Activated B cell treated with CpG ODN at 0.5 μM for 24 hours (primary cell): Measurements from ENCODE around the gene KCNJ16. TPM values are rescaled to one million over a fixed set of nuclear protein-coding genes. Genes with fewer than 3 reads are reported as not detected.

Experiments used
- ATAC-seq: fragments of 200-7000 bp; cut with Tn5 transposase; one replicate; pipeline ENCODE4 v1.10.0; 2021; ENCODE audit warnings: low read depth, mild to moderate bottlenecking, moderate library complexity
- CTCF ChIA-PET: fragments of 350-600 bp; sonication (Branson Sonifier 250); formaldehyde crosslinking; loops from one replicate; lab custom pipeline; 2021; ENCODE audit warnings: antibody characterized with exemption; lab: Charles Lee
- POLR2A ChIA-PET: fragments of 350-600 bp; sonication (Branson Sonifier 250); formaldehyde crosslinking; loops from one replicate; lab custom pipeline; 2021; ENCODE audit warnings: antibody characterized with exemption; lab: Charles Lee
- DNase-seq: peaks from one replicate; pipeline ENCODE4 v3.0.0; 2022
- H3K27ac Mint-ChIP-seq: one replicate; pipeline ENCODE4 v1.8.0; 2020; ENCODE audit warnings: mixed read lengths
- H3K27me3 Mint-ChIP-seq: one replicate; pipeline ENCODE4 v1.8.0; 2021; ENCODE audit warnings: mixed read lengths
- H3K36me3 Mint-ChIP-seq: one replicate; pipeline ENCODE4 v1.8.0; 2021; ENCODE audit warnings: low read depth, mixed read lengths
- H3K4me1 Mint-ChIP-seq: one replicate; pipeline ENCODE4 v1.8.0; 2021; ENCODE audit warnings: mixed read lengths
- H3K4me3 Mint-ChIP-seq: one replicate; pipeline ENCODE4 v1.8.0; 2020; ENCODE audit warnings: mild to moderate bottlenecking, mixed read lengths
- H3K9me3 Mint-ChIP-seq: one replicate; pipeline ENCODE4 v1.8.0; 2020; ENCODE audit warnings: mixed read lengths
- CTCF ChIP-seq: fragments of 200-600 bp; IDR thresholded peaks from one replicate; pipeline ENCODE4 v1.8.0; 2022; ENCODE audit warnings: antibody characterized with exemption, mild to moderate bottlenecking
- intact Hi-C: fragments of 100-400 bp; cut with micrococcal nuclease; formaldehyde crosslinking; loops from one replicate; pipeline ENCODE4 v1.15.1; 2024
- total RNA-seq: library from RNA; stranded (reverse); gene quantifications from 2 replicates; pipeline ENCODE4 v1.2.3, GENCODE V29; 2022

The KCNJ16 gene
- total RNA-seq, 1 donor from 2014 or later, result not detected

DNA sequence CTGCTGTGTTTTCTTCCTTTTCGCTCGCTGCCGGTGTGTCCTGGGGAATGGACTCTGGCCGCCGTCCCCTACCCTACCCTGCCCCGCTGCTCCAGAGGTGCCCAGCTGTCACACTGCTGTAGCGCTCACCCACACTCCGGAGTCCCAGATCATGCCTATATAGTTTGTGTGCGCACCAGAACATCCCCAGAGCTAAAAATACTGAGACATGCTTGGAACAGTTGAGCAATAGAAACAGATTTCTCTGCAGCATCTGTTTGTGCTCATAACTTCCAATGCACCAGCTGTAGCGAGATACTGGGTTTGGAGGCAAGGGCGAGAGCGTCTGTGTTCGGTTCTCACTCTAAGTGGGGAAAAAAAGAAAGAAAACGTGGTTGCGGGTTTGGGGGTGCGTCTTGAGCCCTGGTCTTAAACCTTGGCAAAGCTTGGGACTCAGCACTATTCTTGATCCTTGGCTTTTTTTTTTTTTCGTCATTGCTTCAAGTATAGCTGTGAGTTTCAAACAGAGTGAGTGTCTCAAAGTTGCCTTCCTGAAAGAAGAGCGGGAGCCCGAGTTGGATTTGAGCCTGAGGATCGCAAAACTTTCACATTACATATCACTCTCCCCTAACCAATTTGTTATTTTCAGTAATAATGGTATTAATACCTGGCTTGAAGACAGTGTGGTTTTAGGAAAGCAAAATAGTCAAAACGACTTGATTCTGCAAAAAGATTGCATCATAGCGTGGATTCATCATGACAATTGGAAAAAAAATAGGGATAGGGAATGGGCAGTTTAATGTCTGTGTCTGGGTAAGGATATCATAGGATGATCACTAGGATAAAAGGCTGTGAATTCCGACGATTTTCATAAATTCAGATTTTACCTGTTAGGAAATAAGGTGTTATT, 94.9 kb downstream of the KCNJ16 start:
- CTCF ChIA-PET, result no interaction called here
- POLR2A ChIA-PET, result interaction anchor here (0.5 kb wide), 1 partner anchor 225 kb away, joined by 3 read pairs; no protein-coding TSS in a partner anchor
- H3K27me3 Mint-ChIP-seq, result peaks cover 28% of the 10 kb centered on the region
- H3K27ac Mint-ChIP-seq, result no peak overlapping the region
- peak overlapping the region; percentile 64 for H3K4me3 Mint-ChIP-seq
- intact Hi-C loops, result no loop called here
- no peaks in the 10 kb centered on the region for H3K9me3 Mint-ChIP-seq
- peaks cover 19% of the 10 kb centered on the region for H3K4me1 Mint-ChIP-seq
- no peak for TF ChIP-seq CTCF
- no peak for DNase-seq
- H3K36me3 Mint-ChIP-seq, result no peaks in the 10 kb centered on the region
- ATAC-seq, result no peak

DNA sequence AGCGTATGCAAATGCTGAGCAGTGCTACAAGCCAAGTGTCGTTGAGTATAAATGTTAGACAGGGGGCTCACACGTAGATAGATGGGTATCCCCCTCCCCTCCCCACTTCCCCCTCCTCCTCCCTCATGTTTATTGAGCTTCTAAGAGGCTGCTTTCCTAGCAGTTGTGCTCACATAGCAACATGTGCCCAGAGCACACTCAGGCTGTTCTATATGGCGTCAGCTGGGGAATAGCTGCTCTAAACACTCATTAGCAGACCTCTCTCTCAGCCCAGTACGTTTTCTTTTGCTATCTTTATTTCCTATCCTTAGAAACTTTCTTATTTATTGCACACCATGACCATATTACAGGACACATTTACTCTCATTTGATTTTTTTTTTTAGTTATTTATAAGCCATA, 96.1 kb downstream of the KCNJ16 start:
- H3K4me1 Mint-ChIP-seq, result peaks cover 19% of the 10 kb centered on the region
- H3K4me3 Mint-ChIP-seq, result no peak overlapping the region
- intact Hi-C loops, result no loop called here
- ChIA-PET POLR2A (no interaction called here), CTCF (no interaction called here)
- TF ChIP-seq CTCF, result no peak
- H3K36me3 Mint-ChIP-seq, result no peaks in the 10 kb centered on the region
- DNase-seq (no peak), ATAC-seq (no peak)
- no peaks in the 10 kb centered on the region for H3K9me3 Mint-ChIP-seq
- H3K27me3 Mint-ChIP-seq, result peaks cover 28% of the 10 kb centered on the region
- H3K27ac Mint-ChIP-seq, result no peak overlapping the region

DNA sequence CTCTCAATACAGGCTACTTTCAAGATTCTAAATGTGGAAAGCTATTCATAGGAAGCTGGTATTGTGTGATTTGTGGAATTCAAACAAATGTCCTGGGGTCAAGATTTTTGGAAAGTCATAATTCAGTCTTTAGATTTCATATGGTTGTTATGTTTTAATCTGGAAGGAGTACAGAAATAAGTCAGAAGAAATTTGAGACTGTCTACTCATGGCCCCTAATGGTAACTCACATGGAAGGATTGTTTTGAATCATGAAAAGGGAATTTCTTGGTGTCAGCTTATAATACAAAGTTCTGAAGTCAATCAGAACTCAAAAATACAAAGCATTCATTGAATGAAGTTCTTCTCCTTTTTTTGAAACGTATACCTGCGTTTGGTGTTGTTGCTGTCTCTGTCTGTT, 97.4 kb downstream of the KCNJ16 start:
- DNase-seq (no peak), ATAC-seq (no peak)
- no peaks in the 10 kb centered on the region for H3K9me3 Mint-ChIP-seq
- ChIA-PET CTCF (no interaction called here), POLR2A (no interaction called here)
- H3K4me1 Mint-ChIP-seq, result peaks cover 19% of the 10 kb centered on the region
- no peak for TF ChIP-seq CTCF
- no peak overlapping the region for H3K4me3 Mint-ChIP-seq
- no peak overlapping the region for H3K27ac Mint-ChIP-seq
- H3K36me3 Mint-ChIP-seq, result no peaks in the 10 kb centered on the region
- H3K27me3 Mint-ChIP-seq, result peaks cover 22% of the 10 kb centered on the region
- intact Hi-C loops, result no loop called here

DNA sequence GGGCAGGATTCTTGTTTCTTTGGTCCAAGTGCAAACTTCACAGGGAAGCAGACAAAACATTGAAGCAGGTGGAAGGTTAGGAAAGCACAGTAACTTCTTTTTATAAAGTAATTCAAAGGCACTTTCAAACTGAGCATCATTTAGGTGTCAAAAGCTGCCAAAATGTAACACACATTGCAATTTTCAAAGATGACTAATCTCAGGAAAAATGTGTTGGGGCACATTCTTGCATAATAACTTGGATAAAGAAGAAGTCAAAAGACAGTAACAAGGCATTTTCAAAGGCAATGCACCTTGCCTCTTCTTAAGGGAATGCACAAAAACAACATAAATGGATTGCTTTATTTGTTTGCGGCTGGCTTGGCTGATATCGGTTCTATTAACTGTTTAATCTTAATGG, 97.9 kb downstream of the KCNJ16 start:
- H3K27me3 Mint-ChIP-seq, result peaks cover 20% of the 10 kb centered on the region
- no peak for TF ChIP-seq CTCF
- peaks cover 17% of the 10 kb centered on the region for H3K4me1 Mint-ChIP-seq

GRCh38 chr17:70173681-70174080, 98.7 kb downstream of the KCNJ16 start:
- Mint-ChIP-seq H3K4me1 (peaks cover 10% of the 10 kb centered on the region), H3K4me3 (no peak overlapping the region), H3K36me3 (no peaks in the 10 kb centered on the region), H3K27me3 (peaks cover 16% of the 10 kb centered on the region), H3K9me3 (no peaks in the 10 kb centered on the region), H3K27ac (no peak overlapping the region)
- ATAC-seq (no peak), DNase-seq (no peak)
- ChIA-PET POLR2A (no interaction called here), CTCF (no interaction called here)
- intact Hi-C loops, result no loop called here
- no peak for TF ChIP-seq CTCF

More for the DNA sequence above, 97.9 kb downstream of the KCNJ16 start:
- H3K36me3 Mint-ChIP-seq, result no peaks in the 10 kb centered on the region
- H3K9me3 Mint-ChIP-seq, result no peaks in the 10 kb centered on the region
- intact Hi-C loops, result no loop called here
- no peak for ATAC-seq
- no peak for DNase-seq
- ChIA-PET POLR2A (no interaction called here), CTCF (no interaction called here)
- no peak overlapping the region for H3K27ac Mint-ChIP-seq
- H3K4me3 Mint-ChIP-seq, result no peak overlapping the region
